HCT116 (cell line): ENCODE measurements around the gene WDR33. TPM values are rescaled to one million over a fixed set of nuclear protein-coding genes. Genes with fewer than 3 reads are reported as not detected.

Experiments
- ATAC-seq: fragments of 200-7000 bp; cut with Tn5 transposase; 2 replicates; pipeline ENCODE4 v1.9.1; 2020; ENCODE audit warnings: mild to moderate bottlenecking, moderate library complexity
- BruUV-seq: library from RNA; stranded (reverse); fragments of 400-500 nt; replicated peaks from 2 replicates; lab custom pipeline; 2021; lab: Mats Ljungman, UMichigan
- CTCF ChIA-PET: fragments of 300-600 bp; sonication (Branson Sonifier 250); formaldehyde crosslinking; loops from one replicate; lab custom pipeline; 2021; ENCODE audit warnings: antibody characterized with exemption; lab: Charles Lee
- POLR2A ChIA-PET: fragments of 300-600, 350-600 bp; sonication (Branson Sonifier 250); formaldehyde crosslinking; loops from one replicate; lab custom pipeline; 2021; ENCODE audit warnings: antibody characterized with exemption; lab: Charles Lee
- RAD21 ChIA-PET, 2 experiments: fragments of 300-600 bp; sonication (Branson Sonifier 250); formaldehyde crosslinking; loops; one replicate each; lab custom pipeline; 2023; ENCODE audit warnings: low total read pairs in 2 of 2; ENCODE audit not compliant: uncharacterized antibody in 2 of 2, unreplicated experiment in 2 of 2, low non-redundant PET in 1 of 2; lab: Charles Lee
- DNase-seq: peaks from one replicate; pipeline ENCODE4 v3.0.0-alpha.2; 2010; ENCODE audit warnings: low read depth, low spot score
- H2AFZ ChIP-seq: fragments of 200-600 bp; shearing (Covaris generic), sonication (generic); 2 replicates; pipeline ENCODE4 v1.6.1; 2017; ENCODE audit warnings: low read depth, mixed run types, mixed read lengths, antibody characterized with exemption, low read length; ENCODE audit not compliant: poor library complexity, severe bottlenecking
- H3K27ac ChIP-seq: 2 replicates; pipeline ENCODE4 v1.5.1; 2012; ENCODE audit warnings: low read depth, low read length
- H3K27me3 ChIP-seq: fragments of 200-600 bp; sonication (generic); 2 replicates; pipeline ENCODE4 v1.6.1; 2016; ENCODE audit warnings: mixed run types, low read length, mixed read lengths; ENCODE audit not compliant: insufficient read depth
- H3K36me3 ChIP-seq, 2 experiments: fragments of 200-500 bp in 1 of 2; fragments of 200-600 bp in 1 of 2; sonication (Bioruptor generic) in 1 of 2; sonication (generic) in 1 of 2; 2 replicates each; pipeline versions ENCODE4 v1.5.1 to v1.6.1; 2014 to 2016; ENCODE audit warnings: low read length in 2 of 2, inconsistent platforms in 1 of 2, mixed read lengths in 1 of 2, mixed run types in 1 of 2; ENCODE audit not compliant: insufficient read depth in 2 of 2, control insufficient read depth in 1 of 2
- H3K4me1 ChIP-seq, 2 experiments: fragments of 200-600 bp in 1 of 2; sonication (generic) in 1 of 2; 2 replicates each; pipeline versions ENCODE4 v1.5.1 to v1.6.1; 2012 to 2017; ENCODE audit warnings: low read length in 2 of 2, inconsistent platforms in 1 of 2, mild to moderate bottlenecking in 1 of 2, mixed read lengths in 1 of 2, mixed run types in 1 of 2, moderate library complexity in 1 of 2; ENCODE audit not compliant: insufficient read depth in 2 of 2, control insufficient read depth in 1 of 2
- H3K4me2 ChIP-seq: fragments of 200-600 bp; sonication (generic); 2 replicates; pipeline ENCODE4 v1.6.1; 2017; ENCODE audit warnings: mixed run types, low read length, mixed read lengths
- H3K4me3 ChIP-seq, 2 experiments: fragments of 200-600 bp in 1 of 2; sonication (generic) in 1 of 2; replicated peaks in 1 of 2; 2 replicates each; pipeline ENCODE4 v1.5.1; 2011 to 2016; ENCODE audit warnings: low read length in 2 of 2, control low read depth in 1 of 2, low read depth in 1 of 2, mild to moderate bottlenecking in 1 of 2, mixed read lengths in 1 of 2, mixed run types in 1 of 2
- H3K79me2 ChIP-seq: fragments of 200-600 bp; sonication (generic); 2 replicates; pipeline ENCODE4 v1.6.1; 2017; ENCODE audit warnings: mild to moderate bottlenecking, mixed run types, low read length, moderate library complexity, mixed read lengths; ENCODE audit not compliant: insufficient read depth
- H3K9ac ChIP-seq: fragments of 200-600 bp; sonication (generic); 2 replicates; pipeline ENCODE4 v1.6.1; 2016; ENCODE audit warnings: low read length, mixed read lengths
- H3K9me2 ChIP-seq: fragments of 200-600 bp; sonication (generic), shearing (Covaris generic); 2 replicates; pipeline ENCODE4 v1.6.1; 2017; ENCODE audit warnings: mixed run types, mild to moderate bottlenecking, moderate library complexity; ENCODE audit not compliant: insufficient read depth
- H3K9me3 ChIP-seq, 2 experiments: fragments of 200-500 bp in 1 of 2; fragments of 200-600 bp in 1 of 2; sonication (Bioruptor generic) in 1 of 2; sonication (generic) in 1 of 2; 2 replicates each; pipeline ENCODE4 v1.6.1; 2014 to 2017; ENCODE audit warnings: low read length in 2 of 2, mixed read lengths in 2 of 2, inconsistent platforms in 1 of 2, low read depth in 1 of 2, mild to moderate bottlenecking in 1 of 2, mixed run types in 1 of 2, moderate library complexity in 1 of 2; ENCODE audit not compliant: control insufficient read depth in 1 of 2, insufficient read depth in 1 of 2
- H4K20me1 ChIP-seq: fragments of 200-600 bp; sonication (generic), shearing (Covaris generic); 2 replicates; pipeline ENCODE4 v1.6.1; 2017; ENCODE audit warnings: mixed run types, mild to moderate bottlenecking, moderate library complexity; ENCODE audit not compliant: insufficient read depth
- CEBPB ChIP-seq: IDR thresholded peaks from 2 replicates; pipeline ENCODE4 v1.6.1; 2012; ENCODE audit warnings: low read depth
- CTCF ChIP-seq, 3 experiments: fragments of 200-600 bp in 1 of 3; sonication (generic) in 1 of 3; IDR thresholded peaks in 2 of 3; conservative IDR thresholded peaks in 1 of 3; 2 replicates each; pipeline ENCODE4 v1.5.1; 2012 to 2017; ENCODE audit warnings: low read depth in 2 of 3, low read length in 2 of 3, antibody characterized with exemption in 1 of 3, borderline replicate concordance in 1 of 3, control low read depth in 1 of 3, mild to moderate bottlenecking in 1 of 3, mixed read lengths in 1 of 3, mixed run types in 1 of 3, moderate library complexity in 1 of 3; ENCODE audit not compliant: insufficient read depth in 1 of 3
- EGR1 ChIP-seq: IDR thresholded peaks from 2 replicates; pipeline ENCODE4 v1.6.1; 2012; ENCODE audit warnings: low read depth
- ELF1 ChIP-seq: IDR thresholded peaks from 2 replicates; pipeline ENCODE4 v1.6.1; 2012; ENCODE audit warnings: low read depth, borderline replicate concordance
- EZH2 ChIP-seq: fragments of 200-600 bp; sonication (generic); IDR thresholded peaks from 2 replicates; pipeline ENCODE4 v1.6.1; 2017; ENCODE audit warnings: antibody characterized with exemption, mixed run types
- JUND ChIP-seq: IDR thresholded peaks from 2 replicates; pipeline ENCODE4 v1.6.1; 2012
- SP1 ChIP-seq: IDR thresholded peaks from 2 replicates; pipeline ENCODE4 v1.6.1; 2012; ENCODE audit warnings: low read depth
- SRF ChIP-seq: IDR thresholded peaks from 2 replicates; pipeline ENCODE4 v1.6.1; 2012; ENCODE audit warnings: low read depth
- ZBTB33 ChIP-seq: IDR thresholded peaks from 2 replicates; pipeline ENCODE4 v1.6.1; 2011; ENCODE audit warnings: mild to moderate bottlenecking, low read length, moderate library complexity; ENCODE audit not compliant: insufficient replicate concordance; ENCODE audit errors: extremely low read depth
- ZFX ChIP-seq: fragments of 450-650 bp; IDR thresholded peaks from 2 replicates; pipeline ENCODE4 v1.6.1; 2017
- intact Hi-C: fragments of 100-400 bp; cut with micrococcal nuclease; formaldehyde crosslinking; loops from 2 replicates; pipeline ENCODE4 v1.10.0; 2022
- total RNA-seq: library from RNA; stranded (reverse); gene quantifications from one replicate; pipeline ENCODE4 v1.2.1, GENCODE V29; 2021; ENCODE audit not compliant: unreplicated experiment

Gene WDR33
- total RNA-seq, 1 experiment from 2014 or later, result 52.5 TPM

- intact Hi-C loops, result no loop called here
- Histone ChIP-seq H4K20me1 (no peaks in the 10 kb centered on the region), H3K4me3 (no peak overlapping the region), H3K4me1 (peaks cover 0 to 19% of the 10 kb centered on the region in 2 experiments; a peak in 2 of 4 replicates), H3K79me2 (no peaks in the 10 kb centered on the region)
- CTCF ChIA-PET, result no interaction called here
- TF ChIP-seq SP1, result no peak
- TF ChIP-seq JUND, result no peak
- TF ChIP-seq ZBTB33, result no peak
- TF ChIP-seq CEBPB, result no peak
- TF ChIP-seq ZFX, result no peak
- no peak for TF ChIP-seq SRF
- TF ChIP-seq EGR1, result no peak
- no peak for TF ChIP-seq CTCF (IDR thresholded peaks at IDR 0.05 in 2 of 3, conservative IDR thresholded peaks at IDR 0.05 in 1 of 3; ENCODE audit: borderline replicate concordance in 1 of 3, insufficient read depth in 1 of 3, low read depth in 2 of 3, low read length in 2 of 3)
- no peak for TF ChIP-seq EZH2
- TF ChIP-seq ELF1, result no peak
- TF ChIP-seq, all 23 proteins: peak for 0
- no TSS peak for BruUV-seq
- H3K9me2 ChIP-seq, result no peaks in the 10 kb centered on the region
- no peak overlapping the region for H3K4me2 ChIP-seq
- no peak overlapping the region for H2AFZ ChIP-seq
- H3K27ac ChIP-seq, result no peak overlapping the region
- ATAC-seq (no peak), DNase-seq (no peak)
- RAD21 ChIA-PET, result no interaction called here
- POLR2A ChIA-PET, result no interaction called here
- no peak overlapping the region for H3K9ac ChIP-seq
- H3K27me3 ChIP-seq, result no peaks in the 10 kb centered on the region
- peaks cover 0 to 10% of the 10 kb centered on the region in 2 experiments; a peak in 2 of 4 replicates for H3K9me3 ChIP-seq
- no peaks in the 10 kb centered on the region for H3K36me3 ChIP-seq
Observed at GRCh38 chr2:127690696-127691095, 120.3 kb downstream of the WDR33 start.
